PC-3 (cell line): ENCODE data around the gene NTN1. TPM values are rescaled to one million over a fixed set of nuclear protein-coding genes. Genes with fewer than 3 reads are reported as not detected.

ENCODE experiments used
- ATAC-seq: fragments of 200-7000 bp; cut with Tn5 transposase; 2 replicates; pipeline ENCODE4 v1.9.1; 2020; ENCODE audit warnings: mild to moderate bottlenecking, moderate library complexity
- BruUV-seq: library from RNA; stranded (reverse); fragments of 400-500 nt; replicated peaks from 2 replicates; lab custom pipeline; 2021; lab: Mats Ljungman, UMichigan
- CTCF ChIA-PET: fragments of 300-600 bp; sonication (Branson Sonifier 250); formaldehyde crosslinking; loops from one replicate; lab custom pipeline; 2022; ENCODE audit warnings: antibody characterized with exemption; lab: Charles Lee
- POLR2A ChIA-PET: fragments of 300-600 bp; sonication (Branson Sonifier 250); formaldehyde crosslinking; loops from one replicate; lab custom pipeline; 2022; ENCODE audit warnings: antibody characterized with exemption; ENCODE audit not compliant: unreplicated experiment; lab: Charles Lee
- DNase-seq: peaks from one replicate; pipeline ENCODE4 v3.0.0-alpha.2; 2015
- H2AFZ ChIP-seq: fragments of 300-600 bp; sonication (generic); 2 replicates; pipeline ENCODE4 v1.6.0; 2016; ENCODE audit warnings: antibody characterized with exemption, low read length
- H3F3A ChIP-seq: fragments of 300-600 bp; sonication (generic); one replicate; pipeline ENCODE4 v1.6.0; 2017; ENCODE audit warnings: antibody characterized with exemption, low read length, control low read depth, mild to moderate bottlenecking; ENCODE audit not compliant: unreplicated experiment
- H3K27ac ChIP-seq: fragments of 300-600 bp; sonication (generic); 2 replicates; pipeline ENCODE4 v1.5.1; 2016; ENCODE audit warnings: mild to moderate bottlenecking, low read length
- H3K27me3 ChIP-seq: fragments of 300-600 bp; sonication (generic); 2 replicates; pipeline ENCODE4 v1.6.1; 2016; ENCODE audit warnings: low read length, mixed read lengths
- H3K36me3 ChIP-seq: fragments of 300-600 bp; sonication (generic); 2 replicates; pipeline ENCODE4 v1.6.1; 2016; ENCODE audit warnings: low read depth, mixed run types, low read length, mixed read lengths
- H3K4me1 ChIP-seq: fragments of 300-600 bp; sonication (generic); 2 replicates; pipeline ENCODE4 v1.5.1; 2016; ENCODE audit warnings: low read length; ENCODE audit not compliant: insufficient read depth
- H3K4me2 ChIP-seq: fragments of 300-600 bp; sonication (generic); 2 replicates; pipeline ENCODE4 v1.6.0; 2016; ENCODE audit warnings: low read length
- H3K4me3 ChIP-seq: fragments of 300-600 bp; sonication (generic); 2 replicates; pipeline ENCODE4 v1.5.1; 2016; ENCODE audit warnings: mild to moderate bottlenecking, low read length, mixed read lengths
- H3K79me2 ChIP-seq: fragments of 300-600 bp; sonication (generic); 2 replicates; pipeline ENCODE4 v1.6.1; 2017; ENCODE audit warnings: low read length, mixed read lengths
- H3K9ac ChIP-seq: fragments of 300-600 bp; sonication (generic); 2 replicates; pipeline ENCODE4 v1.6.0; 2016; ENCODE audit warnings: mild to moderate bottlenecking, low read length
- H3K9me2 ChIP-seq: fragments of 300-600 bp; sonication (generic); replicated peaks from 2 replicates; pipeline ENCODE4 v1.6.1; 2016; ENCODE audit warnings: mixed run types, low read length, mixed read lengths
- H3K9me3 ChIP-seq: fragments of 300-600 bp; sonication (generic); 2 replicates; pipeline ENCODE4 v1.6.1; 2016; ENCODE audit warnings: low read length, mixed read lengths
- H4K20me1 ChIP-seq: fragments of 300-600 bp; sonication (generic); 2 replicates; pipeline ENCODE4 v1.6.1; 2016; ENCODE audit warnings: low read length, mixed read lengths
- CTCF ChIP-seq: fragments of 300-600 bp; sonication (generic); conservative IDR thresholded peaks from 2 replicates; pipeline ENCODE4 v1.5.1; 2017; ENCODE audit warnings: antibody characterized with exemption, low read depth, mild to moderate bottlenecking, low read length
- EZH2 ChIP-seq: fragments of 300-600 bp; sonication (generic); IDR thresholded peaks from one replicate; pipeline ENCODE4 v1.6.1; 2017; ENCODE audit warnings: antibody characterized with exemption, mild to moderate bottlenecking, low read length; ENCODE audit not compliant: unreplicated experiment
- EZH2phosphoT487 ChIP-seq: fragments of 300-600 bp; sonication (generic); IDR thresholded peaks from 2 replicates; pipeline ENCODE4 v1.6.1; 2018; ENCODE audit warnings: mild to moderate bottlenecking, antibody characterized with exemption, low read length, borderline replicate concordance
- intact Hi-C: fragments of 100-400 bp; cut with micrococcal nuclease; formaldehyde crosslinking; loops from 2 replicates; pipeline ENCODE4 v1.9.0; 2023
- total RNA-seq: library from RNA; depleted of rRNA; stranded (reverse); fragments of >200 nt; gene quantifications from 2 replicates; pipeline ENCODE4 v1.2.3, GENCODE V29; 2014

NTN1 gene
- total RNA-seq, 1 experiment from 2014 or later: 0.22 TPM

- Histone ChIP-seq H3K36me3 (no peaks in the 10 kb centered on the region), H2AFZ (no peak overlapping the region), H3K27me3 (no peaks in the 10 kb centered on the region), H3K9ac (no peak overlapping the region), H3K4me2 (no peak overlapping the region), H3K79me2 (no peaks in the 10 kb centered on the region), H3K27ac (no peak overlapping the region), H3K9me3 (no peaks in the 10 kb centered on the region), H3K4me3 (no peak overlapping the region), H3K9me2 (no peaks in the 10 kb centered on the region), H3K4me1 (no peaks in the 10 kb centered on the region), H4K20me1 (no peaks in the 10 kb centered on the region), H3F3A (no peaks in the 10 kb centered on the region)
- no peak for ATAC-seq
- ChIA-PET CTCF (no interaction called here), POLR2A (no interaction called here)
- no TSS peak for BruUV-seq
- intact Hi-C loops: no loop called here
- TF ChIP-seq EZH2 (no peak), CTCF (no peak), EZH2phosphoT487 (no peak)
- DNase-seq: no peak
Observed at GRCh38 chr17:9224485-9224884, 203.2 kb downstream of the NTN1 start.

DNA sequence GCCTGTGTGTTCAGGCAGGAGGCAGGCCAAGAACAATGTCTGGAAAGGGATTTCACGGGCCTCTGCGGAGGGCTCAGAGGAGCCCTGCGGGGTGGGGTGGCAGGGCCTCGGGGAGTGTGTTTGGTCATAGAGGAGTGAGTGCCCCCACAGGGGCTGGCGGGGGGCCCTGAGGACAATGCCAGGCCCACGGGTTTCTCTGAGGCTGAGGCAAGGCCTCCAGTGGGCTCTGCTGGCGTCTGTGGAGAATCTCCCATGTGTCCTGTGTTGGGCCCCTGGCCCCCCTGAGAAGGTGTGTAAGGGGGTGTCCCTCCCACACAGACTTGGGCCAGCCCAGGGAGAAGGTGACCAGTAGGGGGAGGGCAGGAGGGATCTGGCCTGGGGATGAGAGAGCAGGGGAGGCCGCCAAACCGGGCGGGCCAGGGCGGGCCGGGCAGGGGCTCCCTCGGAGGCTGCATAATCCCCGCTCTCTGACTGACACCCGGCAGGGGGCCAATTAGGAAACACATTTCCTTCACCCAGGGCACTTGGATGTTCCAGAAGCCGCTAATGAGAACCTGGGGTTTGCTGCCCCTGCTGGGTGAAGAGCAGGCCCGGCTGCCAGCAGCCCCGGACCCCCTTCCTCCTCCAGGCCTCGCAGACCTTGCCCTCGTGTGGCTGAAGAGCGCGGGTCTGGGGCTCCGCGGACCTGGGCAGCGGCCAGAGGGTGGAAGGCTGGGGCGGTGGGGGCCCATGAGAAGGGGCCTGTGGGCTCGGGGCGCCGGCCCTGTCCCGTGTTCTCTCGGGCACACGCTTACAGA, 204.2 kb downstream of the NTN1 start:
- Histone ChIP-seq H3K4me3 (no peak overlapping the region), H3K4me2 (no peak overlapping the region), H3K79me2 (no peaks in the 10 kb centered on the region), H3K9ac (no peak overlapping the region), H3K36me3 (no peaks in the 10 kb centered on the region), H3K27me3 (no peaks in the 10 kb centered on the region), H3K4me1 (no peaks in the 10 kb centered on the region), H3F3A (no peaks in the 10 kb centered on the region), H2AFZ (no peak overlapping the region), H3K9me3 (no peaks in the 10 kb centered on the region), H3K9me2 (no peaks in the 10 kb centered on the region), H3K27ac (no peak overlapping the region), H4K20me1 (no peaks in the 10 kb centered on the region)
- no peak for ATAC-seq
- no TSS peak for BruUV-seq
- no peak for TF ChIP-seq CTCF
- TF ChIP-seq EZH2: no peak
- TF ChIP-seq EZH2phosphoT487: no peak
- intact Hi-C loops: no loop called here
- POLR2A ChIA-PET: no interaction called here
- CTCF ChIA-PET: no interaction called here
- no peak for DNase-seq

- Histone ChIP-seq H3K27ac (no peak overlapping the region), H3K4me2 (no peak overlapping the region), H3F3A (no peaks in the 10 kb centered on the region), H3K36me3 (no peaks in the 10 kb centered on the region), H3K4me3 (no peak overlapping the region), H3K27me3 (no peaks in the 10 kb centered on the region), H3K9ac (no peak overlapping the region), H3K9me2 (no peaks in the 10 kb centered on the region), H3K9me3 (no peaks in the 10 kb centered on the region), H2AFZ (no peak overlapping the region), H4K20me1 (no peaks in the 10 kb centered on the region), H3K4me1 (no peaks in the 10 kb centered on the region), H3K79me2 (no peaks in the 10 kb centered on the region)
- no peak for TF ChIP-seq CTCF
- TF ChIP-seq EZH2phosphoT487: no peak
- TF ChIP-seq EZH2: no peak
- DNase-seq (no peak), ATAC-seq (no peak)
- POLR2A ChIA-PET: no interaction called here
- intact Hi-C loops: no loop called here
- no TSS peak for BruUV-seq
- CTCF ChIA-PET: no interaction called here
Observed at GRCh38 chr17:9226130-9226793, 205.0 kb downstream of the NTN1 start.
